SK-N-SH treated with all-trans-retinoic acid at 6 μM for 48 hours (cell line): ENCODE measurements around the gene NEGR1.

Experiments used
- ATAC-seq: fragments of 200-7000 bp; cut with Tn5 transposase; 3 replicates; pipeline ENCODE4 v1.9.1; 2020; ENCODE audit warnings: mild to moderate bottlenecking, moderate library complexity
- ARNTL ChIP-seq: fragments of 450-650 bp; formaldehyde crosslinking; IDR thresholded peaks from 2 replicates; pipeline ENCODE4 v1.5.0; 2020; ENCODE audit warnings: low read depth, mild to moderate bottlenecking, moderate library complexity, borderline replicate concordance
- BACH2 ChIP-seq: fragments of 250-450 bp; sonication (Bioruptor Pico); IDR thresholded peaks from 2 replicates; pipeline ENCODE4 v1.9.0; 2021; ENCODE audit warnings: mild to moderate bottlenecking, borderline replicate concordance
- CREB5 ChIP-seq: fragments of 250-450 bp; sonication (Bioruptor Pico); IDR thresholded peaks from 2 replicates; pipeline ENCODE4 v1.5.1; 2020; ENCODE audit warnings: low read depth, mild to moderate bottlenecking, moderate library complexity
- CSDC2 ChIP-seq: fragments of 250-450 bp; sonication (Bioruptor Pico); IDR thresholded peaks from 2 replicates; pipeline ENCODE4 v1.5.0; 2020; ENCODE audit warnings: mild to moderate bottlenecking, moderate library complexity
- CSRNP3 ChIP-seq: fragments of 250-450 bp; sonication (Bioruptor Pico); IDR thresholded peaks from 2 replicates; pipeline ENCODE4 v1.5.1; 2021; ENCODE audit warnings: mild to moderate bottlenecking, moderate library complexity
- GLIS3 ChIP-seq: fragments of 250-450 bp; sonication (Bioruptor Pico); IDR thresholded peaks from 2 replicates; pipeline ENCODE4 v1.5.0; 2020; ENCODE audit warnings: mild to moderate bottlenecking, moderate library complexity
- ISL1 ChIP-seq: fragments of 250-450 bp; sonication (Bioruptor Pico); IDR thresholded peaks from 2 replicates; pipeline ENCODE4 v2.1.2; 2022; ENCODE audit warnings: mild to moderate bottlenecking, moderate library complexity
- OSR1 ChIP-seq: fragments of 250-450 bp; sonication (Bioruptor Pico); IDR thresholded peaks from 2 replicates; pipeline ENCODE4 v1.8.0; 2022; ENCODE audit warnings: moderate library complexity, mild to moderate bottlenecking, inconsistent platforms
- PATZ1 ChIP-seq: fragments of 250-450 bp; sonication (Bioruptor Pico); IDR thresholded peaks from 2 replicates; pipeline ENCODE4 v1.8.0; 2020; ENCODE audit warnings: mild to moderate bottlenecking, moderate library complexity, borderline replicate concordance
- POU6F1 ChIP-seq: fragments of 250-450 bp; sonication (Bioruptor Pico); IDR thresholded peaks from 2 replicates; pipeline ENCODE4 v1.8.0; 2021; ENCODE audit warnings: low read depth, mild to moderate bottlenecking, moderate library complexity, borderline replicate concordance
- RARB ChIP-seq: fragments of 250-450 bp; sonication (Bioruptor Pico); IDR thresholded peaks from 2 replicates; pipeline ENCODE4 v1.8.0; 2021; ENCODE audit warnings: mild to moderate bottlenecking, moderate library complexity
- SNAI2 ChIP-seq: fragments of 250-450 bp; sonication (Bioruptor Pico); IDR thresholded peaks from 2 replicates; pipeline ENCODE4 v1.5.0; 2020; ENCODE audit warnings: mild to moderate bottlenecking, moderate library complexity
- TCF4 ChIP-seq: fragments of 250-450 bp; sonication (Bioruptor Pico); IDR thresholded peaks from 2 replicates; pipeline ENCODE4 v1.8.0; 2021; ENCODE audit warnings: mild to moderate bottlenecking, moderate library complexity, borderline replicate concordance
- TOX ChIP-seq: fragments of 250-450 bp; sonication (Bioruptor Pico); IDR thresholded peaks from 2 replicates; pipeline ENCODE4 v1.8.0; 2021; ENCODE audit warnings: mild to moderate bottlenecking, moderate library complexity, borderline replicate concordance
- TSHZ2 ChIP-seq: fragments of 250-450 bp; sonication (Bioruptor Pico); IDR thresholded peaks from 2 replicates; pipeline ENCODE4 v1.5.0; 2020; ENCODE audit warnings: mild to moderate bottlenecking, moderate library complexity
- ZC3H10 ChIP-seq: fragments of 250-450 bp; sonication (Bioruptor Pico); IDR thresholded peaks from 2 replicates; pipeline ENCODE4 v1.5.1; 2021; ENCODE audit warnings: mild to moderate bottlenecking, moderate library complexity
- ZFP3 ChIP-seq: fragments of 250-450 bp; sonication (Bioruptor Pico); IDR thresholded peaks from 2 replicates; pipeline ENCODE4 v1.5.0; 2020; ENCODE audit warnings: mild to moderate bottlenecking, moderate library complexity
- ZFP30 ChIP-seq: fragments of 450-650 bp; formaldehyde crosslinking; IDR thresholded peaks from 2 replicates; pipeline ENCODE4 v1.5.0; 2022; ENCODE audit warnings: mild to moderate bottlenecking, moderate library complexity
- ZNF565 ChIP-seq: fragments of 450-650 bp; formaldehyde crosslinking; conservative IDR thresholded peaks from 2 replicates; pipeline ENCODE4 v1.5.0; 2020; ENCODE audit warnings: low read depth, mild to moderate bottlenecking, moderate library complexity
- ZNF70 ChIP-seq: fragments of 450-650 bp; formaldehyde crosslinking; IDR thresholded peaks from 2 replicates; pipeline ENCODE4 v1.5.0; 2020; ENCODE audit warnings: mild to moderate bottlenecking, moderate library complexity
- ZNF8 ChIP-seq: fragments of 450-650 bp; formaldehyde crosslinking; IDR thresholded peaks from 2 replicates; pipeline ENCODE4 v1.5.0; 2020; ENCODE audit warnings: mild to moderate bottlenecking, moderate library complexity

NEGR1 gene

GRCh38 chr1:72202761-72203160 lies 79.6 kb downstream of the NEGR1 start:
- no peak for TF ChIP-seq OSR1 (CRISPR knock-in tag)
- no peak for TF ChIP-seq ZFP30 (CRISPR knock-in tag)
- no peak for TF ChIP-seq ZNF8 (CRISPR knock-in tag)
- no peak for TF ChIP-seq TOX
- no peak for TF ChIP-seq PATZ1 (CRISPR knock-in tag)
- no peak for TF ChIP-seq CSRNP3 (CRISPR knock-in tag)
- TF ChIP-seq TCF4 (CRISPR knock-in tag), result no peak
- TF ChIP-seq ZNF70, result no peak
- TF ChIP-seq ZFP3 (CRISPR knock-in tag), result no peak
- TF ChIP-seq ZNF565 (CRISPR knock-in tag), result no peak
- no peak for TF ChIP-seq TSHZ2 (CRISPR knock-in tag)
- no peak for TF ChIP-seq POU6F1 (CRISPR knock-in tag)
- no peak for TF ChIP-seq ISL1 (CRISPR knock-in tag)
- TF ChIP-seq ZC3H10 (CRISPR knock-in tag), result no peak
- TF ChIP-seq ARNTL (CRISPR knock-in tag), result no peak
- no peak for ATAC-seq

- no peak for ATAC-seq
- no peak for TF ChIP-seq BACH2 (CRISPR knock-in tag)
- no peak for TF ChIP-seq GLIS3 (CRISPR knock-in tag)
- TF ChIP-seq, all 23 proteins: peak for 0
Measured at GRCh38 chr1:72197786-72198185, 84.6 kb downstream of the NEGR1 start.

GRCh38 chr1:72186733-72187307 lies 95.5 kb downstream of the NEGR1 start:
- peak; percentile 83 for ATAC-seq
- TF ChIP-seq RARB, result no peak
- TF ChIP-seq TCF4 (CRISPR knock-in tag), result no peak
- TF ChIP-seq ZNF8 (CRISPR knock-in tag), result no peak
- TF ChIP-seq CSDC2 (CRISPR knock-in tag), result no peak
- TF ChIP-seq ZC3H10 (CRISPR knock-in tag), result no peak
- TF ChIP-seq CREB5 (CRISPR knock-in tag), result no peak
- no peak for TF ChIP-seq ARNTL (CRISPR knock-in tag)
- TF ChIP-seq PATZ1 (CRISPR knock-in tag), result no peak
- TF ChIP-seq TSHZ2 (CRISPR knock-in tag), result no peak
- TF ChIP-seq OSR1 (CRISPR knock-in tag), result no peak
- TF ChIP-seq ISL1 (CRISPR knock-in tag), result no peak
- no peak for TF ChIP-seq SNAI2
- no peak for TF ChIP-seq GLIS3 (CRISPR knock-in tag)
